ENCODE measurements around the gene CELF1.

The CELF1 gene

DNA sequence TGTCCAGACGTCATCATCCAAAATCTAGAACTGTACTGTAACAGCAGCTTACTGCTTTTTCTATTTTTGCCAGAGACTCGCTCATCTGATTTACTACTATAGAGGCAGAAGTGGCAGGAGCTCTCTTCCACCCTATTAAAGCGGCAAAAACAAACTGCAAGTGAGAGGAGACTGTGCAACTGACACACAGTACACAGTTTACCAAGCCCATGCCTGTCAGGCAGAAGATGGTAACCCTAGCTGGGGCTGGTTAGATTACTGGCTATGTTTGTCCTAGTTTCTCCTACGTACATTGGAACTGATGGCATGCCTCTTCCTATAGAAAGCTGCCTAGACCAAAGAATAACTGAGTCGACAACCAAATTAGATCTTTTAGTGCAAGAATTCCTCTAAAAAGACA, 51.8 kb downstream of the CELF1 start:
- H3K36me3 ChIP-seq (ENCODE audit: control insufficient read depth, insufficient read depth, low read length), result no peaks in the 10 kb centered on the region
- peaks cover 30% of the 10 kb centered on the region for H3K79me2 ChIP-seq
- no peaks in the 10 kb centered on the region for H3K9me3 ChIP-seq (ENCODE audit: control insufficient read depth, low read length)
- no peak overlapping the region for H3K9ac ChIP-seq
- no peaks in the 10 kb centered on the region for H3K27me3 ChIP-seq (ENCODE audit: control insufficient read depth, insufficient read depth, low read length)
- TF ChIP-seq, protein P1, sequence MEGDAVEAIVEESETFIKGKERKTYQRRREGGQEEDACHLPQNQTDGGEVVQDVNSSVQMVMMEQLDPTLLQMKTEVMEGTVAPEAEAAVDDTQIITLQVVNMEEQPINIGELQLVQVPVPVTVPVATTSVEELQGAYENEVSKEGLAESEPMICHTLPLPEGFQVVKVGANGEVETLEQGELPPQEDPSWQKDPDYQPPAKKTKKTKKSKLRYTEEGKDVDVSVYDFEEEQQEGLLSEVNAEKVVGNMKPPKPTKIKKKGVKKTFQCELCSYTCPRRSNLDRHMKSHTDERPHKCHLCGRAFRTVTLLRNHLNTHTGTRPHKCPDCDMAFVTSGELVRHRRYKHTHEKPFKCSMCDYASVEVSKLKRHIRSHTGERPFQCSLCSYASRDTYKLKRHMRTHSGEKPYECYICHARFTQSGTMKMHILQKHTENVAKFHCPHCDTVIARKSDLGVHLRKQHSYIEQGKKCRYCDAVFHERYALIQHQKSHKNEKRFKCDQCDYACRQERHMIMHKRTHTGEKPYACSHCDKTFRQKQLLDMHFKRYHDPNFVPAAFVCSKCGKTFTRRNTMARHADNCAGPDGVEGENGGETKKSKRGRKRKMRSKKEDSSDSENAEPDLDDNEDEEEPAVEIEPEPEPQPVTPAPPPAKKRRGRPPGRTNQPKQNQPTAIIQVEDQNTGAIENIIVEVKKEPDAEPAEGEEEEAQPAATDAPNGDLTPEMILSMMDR (IDR thresholded peaks at IDR 0.05), result no peak
- H3K27ac ChIP-seq, result peak overlapping the region; percentile 86
- peaks cover 25% of the 10 kb centered on the region for H3K4me1 ChIP-seq
- no peak overlapping the region for H2AFZ ChIP-seq
- no peak overlapping the region for H3K4me3 ChIP-seq (ENCODE audit: low read depth, low read length)
- no peak overlapping the region for H3K4me2 ChIP-seq (ENCODE audit: low read length)

GRCh38 chr11:47500121-47500520, 52.8 kb downstream of the CELF1 start:
- peak overlapping the region; percentile 86 for H3K27ac ChIP-seq
- H3K27me3 ChIP-seq (ENCODE audit: control insufficient read depth, insufficient read depth, low read length), result no peaks in the 10 kb centered on the region
- H3K79me2 ChIP-seq, result peaks cover 29% of the 10 kb centered on the region
- TF ChIP-seq, protein P1 (IDR thresholded peaks at IDR 0.05), result no peak
- no peaks in the 10 kb centered on the region for H3K36me3 ChIP-seq (ENCODE audit: control insufficient read depth, insufficient read depth, low read length)
- no peak overlapping the region for H2AFZ ChIP-seq
- H3K4me2 ChIP-seq (ENCODE audit: low read length), result peak overlapping the region; percentile 74
- peak overlapping the region; percentile 81 for H3K4me3 ChIP-seq (ENCODE audit: low read depth, low read length)
- H3K9me3 ChIP-seq (ENCODE audit: control insufficient read depth, low read length), result no peaks in the 10 kb centered on the region
- peaks cover 31% of the 10 kb centered on the region for H3K4me1 ChIP-seq
- H3K9ac ChIP-seq, result no peak overlapping the region

- Histone ChIP-seq H3K4me1 (peaks cover 31% of the 10 kb centered on the region), H2AFZ (peak overlapping the region; percentile 35), H3K36me3 (ENCODE audit: control insufficient read depth, insufficient read depth, low read length) (no peaks in the 10 kb centered on the region), H3K27ac (peak overlapping the region; percentile 86), H3K79me2 (peaks cover 33% of the 10 kb centered on the region), H3K9ac (no peak overlapping the region), H3K9me3 (ENCODE audit: control insufficient read depth, low read length) (no peaks in the 10 kb centered on the region), H3K27me3 (ENCODE audit: control insufficient read depth, insufficient read depth, low read length) (no peaks in the 10 kb centered on the region), H3K4me2 (ENCODE audit: low read length) (peak overlapping the region; percentile 74), H3K4me3 (ENCODE audit: low read depth, low read length) (peak overlapping the region; percentile 81)
- TF ChIP-seq, protein P1 (IDR thresholded peaks at IDR 0.05), result no peak
These were observed 53.3 kb downstream of the CELF1 start for GRCh38 chr11:47499614-47500013.

DNA sequence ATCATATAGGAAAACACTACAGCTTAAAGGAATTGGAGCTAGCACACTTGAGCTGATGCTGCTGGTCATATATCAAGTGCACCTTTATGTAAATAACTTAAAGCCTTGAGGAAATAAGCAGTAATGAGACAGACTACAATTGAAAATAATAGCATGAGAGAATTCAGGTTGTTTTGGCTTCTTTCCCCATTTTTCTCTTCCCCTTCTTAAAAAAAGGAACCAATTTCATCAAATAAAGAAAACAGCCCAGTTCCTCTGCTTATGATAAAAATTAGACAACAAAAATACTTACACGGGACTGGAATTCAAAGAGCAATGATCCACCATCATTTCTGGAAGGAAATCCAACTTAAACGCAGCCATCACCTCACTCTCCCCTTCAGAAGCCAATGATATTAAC, 53.8 kb downstream of the CELF1 start:
- H3K9ac ChIP-seq, result no peak overlapping the region
- peaks cover 31% of the 10 kb centered on the region for H3K4me1 ChIP-seq
- TF ChIP-seq, protein P1 (IDR thresholded peaks at IDR 0.05), result no peak
- H3K36me3 ChIP-seq (ENCODE audit: control insufficient read depth, insufficient read depth, low read length), result no peaks in the 10 kb centered on the region
- peak overlapping the region; percentile 74 for H3K4me2 ChIP-seq (ENCODE audit: low read length)
- peak overlapping the region; percentile 86 for H3K27ac ChIP-seq
- no peaks in the 10 kb centered on the region for H3K9me3 ChIP-seq (ENCODE audit: control insufficient read depth, low read length)
- no peaks in the 10 kb centered on the region for H3K27me3 ChIP-seq (ENCODE audit: control insufficient read depth, insufficient read depth, low read length)
- peaks cover 32% of the 10 kb centered on the region for H3K79me2 ChIP-seq
- peak overlapping the region; percentile 81 for H3K4me3 ChIP-seq (ENCODE audit: low read depth, low read length)
- H2AFZ ChIP-seq, result no peak overlapping the region

DNA sequence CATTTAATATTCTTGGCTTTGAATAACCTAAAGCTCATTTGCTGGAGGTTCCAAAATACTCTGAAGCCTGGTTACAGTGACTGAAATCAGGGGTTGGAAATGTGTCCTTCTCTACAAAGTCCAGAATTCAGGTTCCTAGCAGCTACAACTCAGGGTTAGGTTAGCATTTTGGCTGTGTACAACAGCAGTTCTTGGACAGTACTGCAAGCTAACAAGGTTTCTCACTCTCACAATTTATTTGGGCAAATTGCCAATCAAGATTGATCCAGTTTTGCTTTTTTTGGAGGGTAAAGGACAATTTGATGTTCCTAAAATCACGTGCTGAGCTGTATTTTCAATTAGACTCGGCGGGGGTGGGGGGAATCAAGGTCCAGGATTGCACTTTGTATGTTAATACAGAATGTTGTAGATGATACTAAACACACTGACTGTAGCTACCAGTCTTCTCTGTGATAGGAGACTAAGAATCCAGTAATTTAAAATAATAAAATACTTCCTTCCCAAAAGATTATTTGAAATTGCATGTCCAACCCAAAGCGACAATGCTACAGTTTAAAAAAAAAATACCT, 54.3 kb downstream of the CELF1 start:
- Histone ChIP-seq H2AFZ (no peak overlapping the region), H3K27ac (peak overlapping the region; percentile 86), H3K4me1 (peaks cover 31% of the 10 kb centered on the region), H3K4me3 (ENCODE audit: low read depth, low read length) (peak overlapping the region; percentile 81), H3K27me3 (ENCODE audit: control insufficient read depth, insufficient read depth, low read length) (no peaks in the 10 kb centered on the region), H3K79me2 (peaks cover 32% of the 10 kb centered on the region), H3K36me3 (ENCODE audit: control insufficient read depth, insufficient read depth, low read length) (no peaks in the 10 kb centered on the region), H3K9ac (no peak overlapping the region), H3K9me3 (ENCODE audit: control insufficient read depth, low read length) (no peaks in the 10 kb centered on the region), H3K4me2 (ENCODE audit: low read length) (peak overlapping the region; percentile 74)
- TF ChIP-seq, protein P1 (IDR thresholded peaks at IDR 0.05), result no peak

Measured in parathyroid adenoma (tissue), 2 donors.